ENCODE results near the gene HRG. TPM values are rescaled to one million over a fixed set of nuclear protein-coding genes. Genes with fewer than 3 reads are reported as not detected.

The HRG gene
- total RNA-seq, 1 donor from 2014 or later = not detected

Small RNAs within 50 kb of the gene (small RNA-seq; reads per million reads assigned to genes)
- not detected for gene RF00017 (ENCODE audit: low replicate concordance)

Other genes starting within 250 kb of the HRG start
- 0.99 TPM for gene CRYGS, start 121.6 kb upstream of the HRG start, total RNA-seq
- gene TBCCD1, start 98.7 kb upstream of the HRG start, total RNA-seq = 13.9 TPM
- gene DNAJB11, start 95.3 kb upstream of the HRG start, total RNA-seq = 39.3 TPM
- not detected for gene AHSG, start 53.0 kb upstream of the HRG start, total RNA-seq
- gene FETUB, start 25.6 kb upstream of the HRG start, total RNA-seq = 0.49 TPM
- gene KNG1, start 51.3 kb downstream of the HRG start, total RNA-seq = not detected
- 496 TPM for gene EIF4A2, start 117.6 kb downstream of the HRG start, total RNA-seq
- 18.7 TPM for gene RFC4, start 140.5 kb downstream of the HRG start, total RNA-seq
- 86.7 TPM for gene ADIPOQ, start 176.7 kb downstream of the HRG start, total RNA-seq